RCC 7860 (cell line): ENCODE measurements around the gene PLCH2.
"Not testable (repeated sequence)": the region's sequence is repeated elsewhere in the genome, so short reads cannot be mapped to it uniquely, and the experiment has no call there.

Experiments used
- DNase-seq: peaks from one replicate; pipeline ENCODE4 v3.0.0-alpha.2; 2015; ENCODE audit warnings: low spot score
- FAIRE-seq: peaks from 2 replicates; lab custom pipeline; 2012; peaks lifted over from hg19 to GRCh38; lab: Jason Lieb, UNC

PLCH2 gene

GRCh38 chr1:2541619-2542245, 65.6 kb downstream of the PLCH2 start:
- FAIRE-seq (no peak), DNase-seq (no peak)

GRCh38 chr1:2542246-2542915, 66.3 kb downstream of the PLCH2 start:
- no peak for DNase-seq
- FAIRE-seq, result no peak

GRCh38 chr1:2543543-2544092, 67.5 kb downstream of the PLCH2 start:
- FAIRE-seq (no peak), DNase-seq (no peak)

GRCh38 chr1:2544093-2544874, 68.2 kb downstream of the PLCH2 start:
- FAIRE-seq, result no peak
- DNase-seq, result no peak

- DNase-seq (no peak), FAIRE-seq (no peak)
Observed at GRCh38 chr1:2544875-2545640, 69.0 kb downstream of the PLCH2 start.

- DNase-seq (peak; percentile 54), FAIRE-seq (no peak)
Observed at GRCh38 chr1:2545754-2546514, 69.8 kb downstream of the PLCH2 start.

GRCh38 chr1:2546515-2547209, 70.6 kb downstream of the PLCH2 start:
- peak; percentile 40 for DNase-seq
- FAIRE-seq, result no peak

- FAIRE-seq (no peak), DNase-seq (no peak)
Observed at GRCh38 chr1:2547210-2548067, 71.3 kb downstream of the PLCH2 start.

GRCh38 chr1:2548068-2548589, 72.0 kb downstream of the PLCH2 start:
- DNase-seq (peak; percentile 44), FAIRE-seq (no peak)

- not testable (repeated sequence) for FAIRE-seq, DNase-seq
Observed at GRCh38 chr1:2549367-2550029, 73.4 kb downstream of the PLCH2 start.

GRCh38 chr1:2550309-2550861, 74.3 kb downstream of the PLCH2 start:
- DNase-seq, FAIRE-seq: not testable (repeated sequence)

GRCh38 chr1:2551544-2551943, 75.5 kb downstream of the PLCH2 start:
- DNase-seq, FAIRE-seq: not testable (repeated sequence)

GRCh38 chr1:2552189-2552588, 76.1 kb downstream of the PLCH2 start:
- FAIRE-seq (no peak), DNase-seq (no peak)

- FAIRE-seq, DNase-seq: not testable (repeated sequence)
Observed at GRCh38 chr1:2553076-2553475, 77.0 kb downstream of the PLCH2 start.

- no peak for FAIRE-seq
- DNase-seq, result no peak
Observed at GRCh38 chr1:2553871-2554620, 78.0 kb downstream of the PLCH2 start.

GRCh38 chr1:2554621-2555387, 78.7 kb downstream of the PLCH2 start:
- no peak for FAIRE-seq

More at GRCh38 chr1:2554621-2555387, 78.7 kb downstream of the PLCH2 start:
- no peak for DNase-seq
